HEK293T (cell line): Measurements from ENCODE around the gene FNTB.

ENCODE experiments used
- FOXA1 ChIP-seq: fragments of 450-650 bp; IDR thresholded peaks from 2 replicates; pipeline ENCODE4 v1.6.1; 2016; ENCODE audit warnings: mild to moderate bottlenecking
- FOXK2 ChIP-seq: fragments of 450-650 bp; IDR thresholded peaks from 2 replicates; pipeline ENCODE4 v1.6.1; 2016; ENCODE audit warnings: mild to moderate bottlenecking
- FOXM1 ChIP-seq: fragments of 450-650 bp; IDR thresholded peaks from 2 replicates; pipeline ENCODE4 v1.6.1; 2017; ENCODE audit warnings: mild to moderate bottlenecking, borderline replicate concordance
- TF ChIP-seq, protein P1 (sequence below): fragments of 450-650 bp; IDR thresholded peaks from 2 replicates; pipeline ENCODE4 v1.6.1; 2016

DNA sequence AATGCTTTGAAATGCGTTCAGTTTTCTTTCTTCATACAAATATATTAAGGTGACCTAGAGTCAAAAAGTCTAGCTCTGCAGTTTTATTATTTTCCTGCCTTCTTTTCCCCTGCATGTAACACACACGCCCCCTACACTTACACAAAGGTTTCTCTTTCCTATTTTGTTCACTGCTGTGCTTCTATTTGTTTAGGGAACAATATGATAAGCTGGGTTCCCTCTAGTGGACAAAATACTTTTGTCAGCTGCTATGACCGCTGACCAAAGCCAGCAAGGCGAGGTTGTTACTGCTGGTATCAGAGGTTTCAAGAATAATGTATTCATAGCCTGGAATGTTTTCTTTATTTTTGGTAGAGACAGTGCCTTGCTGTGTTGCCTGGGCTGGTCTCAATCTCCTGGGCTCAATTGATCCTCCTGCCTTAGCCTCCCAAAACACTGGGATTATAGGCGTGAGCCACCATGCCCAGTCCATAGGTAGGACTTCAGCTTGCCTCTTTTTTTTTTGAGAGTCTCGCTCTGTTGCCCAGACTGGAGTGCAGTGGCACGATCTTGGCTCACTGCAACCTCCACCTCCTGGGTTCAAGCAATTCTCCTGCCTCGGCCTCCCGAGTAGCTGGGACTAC is 33.4 kb downstream of the FNTB start:
- no peak for TF ChIP-seq FOXM1
- TF ChIP-seq FOXA1 = no peak
- TF ChIP-seq, protein P1, sequence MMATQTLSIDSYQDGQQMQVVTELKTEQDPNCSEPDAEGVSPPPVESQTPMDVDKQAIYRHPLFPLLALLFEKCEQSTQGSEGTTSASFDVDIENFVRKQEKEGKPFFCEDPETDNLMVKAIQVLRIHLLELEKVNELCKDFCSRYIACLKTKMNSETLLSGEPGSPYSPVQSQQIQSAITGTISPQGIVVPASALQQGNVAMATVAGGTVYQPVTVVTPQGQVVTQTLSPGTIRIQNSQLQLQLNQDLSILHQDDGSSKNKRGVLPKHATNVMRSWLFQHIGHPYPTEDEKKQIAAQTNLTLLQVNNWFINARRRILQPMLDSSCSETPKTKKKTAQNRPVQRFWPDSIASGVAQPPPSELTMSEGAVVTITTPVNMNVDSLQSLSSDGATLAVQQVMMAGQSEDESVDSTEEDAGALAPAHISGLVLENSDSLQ = no peak
- no peak for TF ChIP-seq FOXK2
